Renal cortical epithelial cell (primary cell): ENCODE results near the gene DGAT2. TPM values are rescaled to one million over a fixed set of nuclear protein-coding genes. Genes with fewer than 3 reads are reported as not detected.

Source experiments
- DNase-seq: peaks from one replicate; pipeline ENCODE4 v3.0.0-alpha.2; 2011; ENCODE audit warnings: low read depth
- total RNA-seq: library from RNA; depleted of rRNA; stranded (reverse); fragments of >200 nt; gene quantifications from 2 replicates; pipeline ENCODE4 v1.2.3, GENCODE V29; 2014

The DGAT2 gene
- total RNA-seq, 1 donor from 2014 or later: 3.7 TPM

- DNase-seq: peak; percentile 71
These were observed 58.1 kb downstream of the DGAT2 start for GRCh38 chr11:75826461-75827230.

GRCh38 chr11:75827562-75827961 is 59.0 kb downstream of the DGAT2 start:
- no peak for DNase-seq

GRCh38 chr11:75831915-75832502 is 63.4 kb downstream of the DGAT2 start:
- DNase-seq: no peak

- DNase-seq: no peak
These were observed 66.2 kb downstream of the DGAT2 start for GRCh38 chr11:75834728-75835127.

GRCh38 chr11:75836417-75836816 is 67.8 kb downstream of the DGAT2 start:
- no peak for DNase-seq

- DNase-seq: no peak
These were observed 71.3 kb downstream of the DGAT2 start for GRCh38 chr11:75839851-75840250.

GRCh38 chr11:75840522-75840921 is 71.9 kb downstream of the DGAT2 start:
- DNase-seq: peak; percentile 69

- no peak for DNase-seq
These were observed 73.2 kb downstream of the DGAT2 start for GRCh38 chr11:75841739-75842138.

- DNase-seq: no peak
These were observed 76.7 kb downstream of the DGAT2 start for GRCh38 chr11:75845324-75845723.

- DNase-seq: no peak
These were observed 81.3 kb downstream of the DGAT2 start for GRCh38 chr11:75849894-75850293.

- no peak for DNase-seq
These were observed 82.2 kb downstream of the DGAT2 start for GRCh38 chr11:75850787-75851186.

Other genes with a start within 250 kb of the DGAT2 start
- 3.0 TPM in 2 replicates for gene GDPD5, start 242.8 kb upstream of the DGAT2 start, total RNA-seq
- gene SERPINH1, start 206.5 kb upstream of the DGAT2 start, total RNA-seq: 219 and 458 TPM in 2 replicates
- 0.35 and 3.2 TPM in 2 replicates for gene MAP6, start 99.7 kb upstream of the DGAT2 start, total RNA-seq
- not detected in 2 replicates for gene MOGAT2, start 50.9 kb upstream of the DGAT2 start, total RNA-seq
- 12.9 and 17.7 TPM in 2 replicates for gene UVRAG, start 46.4 kb downstream of the DGAT2 start, total RNA-seq